GM18861 (cell line): ENCODE results near the gene PSMB11.

Experiments
- ATAC-seq: cut with Tn5 transposase; IDR thresholded peaks from one replicate; pipeline ENCODE4 v1.9.1; 2021; ENCODE audit not compliant: unreplicated experiment

PSMB11 gene

GRCh38 chr14:23056956-23057756 is 15.1 kb downstream of the PSMB11 start, which contains the start of gene CDH24:
Gene CDH24 (minus strand): TSS chr14:23057520. CDS start chr14:23055733, 1,787 bp downstream.
- peak; percentile 36 for ATAC-seq

- ATAC-seq = peak; percentile 46
Observed at GRCh38 chr14:23057757-23058653, 16.0 kb downstream of the PSMB11 start.

DNA sequence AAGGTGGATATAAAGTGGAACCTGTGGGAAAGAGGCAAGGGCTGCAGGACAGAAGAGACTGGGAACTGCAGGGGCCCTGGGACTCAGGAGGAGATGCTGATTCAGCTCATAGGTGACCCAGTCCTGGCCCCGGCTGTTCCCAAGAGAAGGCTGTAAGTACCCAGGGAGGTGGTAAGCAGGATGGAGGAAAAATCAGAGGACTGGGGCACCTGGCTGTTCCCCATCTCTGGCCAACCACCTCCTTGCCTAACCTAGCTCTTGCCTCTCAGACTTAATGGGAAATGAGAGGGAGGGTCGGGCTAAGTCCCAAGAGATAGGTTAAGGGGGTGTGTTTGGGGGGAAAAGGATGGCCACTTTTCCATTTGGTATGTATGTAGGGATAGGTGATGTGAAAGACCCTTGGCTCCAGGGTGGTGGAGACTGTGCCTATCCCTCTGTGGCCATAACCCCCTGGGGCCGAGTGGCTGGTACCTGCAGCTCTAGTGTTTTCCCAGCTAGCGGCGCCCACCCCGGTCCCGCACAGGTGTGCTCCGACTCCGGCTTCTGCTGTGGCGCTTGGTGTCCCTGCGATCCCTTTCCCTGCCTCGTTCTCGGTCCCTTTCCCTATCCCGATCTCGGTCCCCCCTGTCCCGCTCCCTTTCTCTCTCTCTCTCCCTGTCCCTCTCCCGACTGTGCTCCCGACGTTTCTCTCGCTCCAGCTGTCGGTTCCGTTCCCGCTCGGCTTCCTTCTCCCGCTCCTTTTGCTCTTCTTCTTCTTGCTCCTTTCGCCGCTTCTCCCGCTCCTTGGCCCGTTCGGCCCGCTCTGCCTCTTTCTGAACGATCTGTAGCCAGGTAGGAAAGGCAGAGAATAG is 16.9 kb downstream of the PSMB11 start:
- ATAC-seq = no peak

GRCh38 chr14:23060536-23061260 is 18.7 kb downstream of the PSMB11 start:
- no peak for ATAC-seq

- no peak for ATAC-seq
Observed at GRCh38 chr14:23062002-23062401, 20.0 kb downstream of the PSMB11 start.

GRCh38 chr14:23063601-23064000 is 21.6 kb downstream of the PSMB11 start:
- no peak for ATAC-seq

DNA sequence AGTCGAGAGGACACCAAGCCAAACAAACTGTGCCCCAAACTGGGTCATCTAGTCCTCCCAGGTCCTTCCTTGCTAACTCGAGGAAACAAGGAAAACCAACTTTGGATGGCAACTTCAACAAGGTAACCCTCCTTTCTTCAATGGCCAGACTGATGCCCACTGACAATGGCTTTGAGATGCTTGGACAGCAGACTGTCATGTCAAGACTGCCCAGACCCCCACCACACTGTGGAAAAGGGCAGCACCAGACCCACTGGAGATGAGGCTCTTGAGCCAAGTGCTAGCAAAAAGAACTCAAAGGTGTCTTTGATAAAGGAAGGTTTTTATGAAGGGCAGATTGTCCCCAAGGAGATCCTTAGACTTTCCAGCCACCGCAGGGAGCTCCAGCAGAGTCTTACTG is 24.4 kb downstream of the PSMB11 start:
- no peak for ATAC-seq

DNA sequence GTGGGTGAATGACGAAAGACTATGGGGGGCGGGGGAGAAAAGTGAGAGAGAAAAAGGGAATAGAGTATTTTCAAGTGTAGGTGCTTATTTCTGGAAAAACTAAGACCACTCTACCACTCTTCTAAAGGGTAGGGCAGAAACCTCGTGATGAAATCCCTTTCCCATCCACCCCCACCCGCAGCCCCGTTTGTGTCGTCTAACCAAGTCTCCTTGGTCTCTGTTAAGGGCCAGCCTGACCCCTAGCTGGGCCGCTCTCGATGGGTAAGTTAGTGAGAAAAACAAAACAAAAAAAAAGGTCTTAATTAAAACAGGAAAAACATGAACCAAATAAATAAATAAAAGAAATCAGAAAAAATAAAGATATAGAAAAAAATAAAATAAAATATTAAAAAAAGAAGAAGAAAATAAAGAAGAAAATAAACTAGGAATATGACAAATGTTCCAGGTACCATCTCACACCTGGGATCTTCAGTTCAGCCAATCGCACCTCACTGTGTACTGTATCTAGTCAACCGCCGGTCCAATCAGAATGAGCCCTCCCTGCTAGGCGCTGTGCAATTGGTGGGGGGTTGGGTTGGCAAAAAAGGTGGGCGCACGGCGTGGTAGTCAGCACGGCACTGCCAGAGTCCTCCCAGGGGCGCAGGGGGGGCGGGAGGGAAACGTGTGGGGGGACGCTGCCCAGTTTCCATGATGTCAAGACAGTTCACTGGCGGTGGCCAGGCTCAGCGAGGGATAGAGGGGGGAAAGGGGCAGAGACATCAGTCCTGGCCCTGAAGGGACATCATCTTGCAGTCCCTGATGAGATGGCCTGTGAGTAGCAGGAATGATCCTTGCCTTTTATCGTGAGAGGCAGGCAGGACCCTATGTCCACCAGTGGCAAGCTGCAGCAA is 25.1 kb downstream of the PSMB11 start:
- ATAC-seq = no peak

GRCh38 chr14:23067847-23068788 is 26.1 kb downstream of the PSMB11 start:
- ATAC-seq = no peak

GRCh38 chr14:23068789-23069412 is 26.9 kb downstream of the PSMB11 start:
- ATAC-seq = peak; percentile 73

DNA sequence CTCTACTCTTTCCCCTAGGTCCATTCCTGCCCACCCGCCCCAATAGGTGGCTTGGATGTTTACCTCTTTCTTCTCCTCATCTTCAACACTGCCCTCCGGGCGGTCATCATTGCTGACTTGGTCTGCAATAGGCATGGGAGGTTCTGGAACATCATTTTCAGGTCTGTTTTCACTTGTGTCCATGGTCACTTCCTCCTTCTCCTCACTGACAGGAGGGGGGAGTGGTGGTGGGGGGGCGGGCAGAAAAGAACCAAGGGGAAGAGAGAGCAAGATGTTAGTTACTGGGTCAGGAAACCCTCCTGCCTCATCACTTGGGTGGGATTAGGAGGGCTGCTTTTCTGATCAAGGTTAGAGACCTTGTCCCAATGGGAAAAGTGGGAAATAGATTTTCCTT is 27.4 kb downstream of the PSMB11 start:
- no peak for ATAC-seq

- no peak for ATAC-seq
Observed at GRCh38 chr14:23070262-23071129, 28.5 kb downstream of the PSMB11 start.

GRCh38 chr14:23071244-23071920 is 29.4 kb downstream of the PSMB11 start:
- peak; percentile 76 for ATAC-seq

DNA sequence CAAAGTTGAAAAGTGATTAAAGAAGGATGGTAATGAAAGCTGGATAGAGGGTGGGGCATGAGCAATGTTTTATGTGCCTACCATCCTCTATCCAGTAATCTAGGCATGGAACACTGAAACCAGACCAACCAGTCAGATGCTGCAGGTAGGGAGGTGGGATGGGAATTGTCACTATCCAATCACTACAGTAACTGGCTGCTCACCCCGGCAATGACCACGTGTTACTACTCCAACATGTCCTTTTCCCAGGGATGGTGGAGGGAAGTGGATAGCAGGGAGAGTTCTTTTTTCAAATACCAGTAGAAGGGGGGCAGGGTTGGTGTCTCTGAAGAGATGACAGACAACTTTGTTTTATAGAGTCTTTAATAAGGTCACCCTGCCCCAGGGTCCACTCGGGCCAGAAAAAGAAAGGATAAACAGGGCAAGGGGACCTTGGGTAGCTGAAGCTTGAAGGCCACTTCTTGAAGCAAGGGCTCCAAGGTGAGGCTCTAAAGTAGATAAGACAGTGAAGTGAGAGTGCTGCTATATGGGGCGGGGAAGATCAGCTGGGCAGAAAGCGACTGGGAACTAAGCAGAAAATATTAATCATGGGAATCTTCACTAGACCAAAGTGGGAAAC is 30.0 kb downstream of the PSMB11 start:
- no peak for ATAC-seq

GRCh38 chr14:23074906-23075305 is 32.9 kb downstream of the PSMB11 start:
- ATAC-seq = no peak
